SU-DHL-6 (cell line): ENCODE measurements around the gene SLC25A10.

ENCODE experiments used
- H2AFZ ChIP-seq: fragments of 200-600 bp; sonication (generic); 2 replicates; pipeline ENCODE4 v1.6.1; 2014; ENCODE audit warnings: low read depth, mild to moderate bottlenecking, moderate library complexity, mixed read lengths, antibody characterized with exemption, low read length; ENCODE audit not compliant: severe bottlenecking
- H3F3A ChIP-seq: fragments of 200-600 bp; shearing (Covaris generic); 2 replicates; pipeline ENCODE4 v1.6.0; 2016; ENCODE audit warnings: antibody characterized with exemption, mild to moderate bottlenecking; ENCODE audit not compliant: insufficient read depth
- H3K27ac ChIP-seq: fragments of 200-600 bp; sonication (generic); 2 replicates; pipeline ENCODE4 v1.5.1; 2016; ENCODE audit warnings: low read depth, mild to moderate bottlenecking, low read length, moderate library complexity, mixed read lengths
- H3K27me3 ChIP-seq: fragments of 200-600 bp; sonication (generic), shearing (Covaris generic); 2 replicates; pipeline ENCODE4 v1.6.0; 2014; ENCODE audit warnings: mild to moderate bottlenecking, low read length
- H3K36me3 ChIP-seq: fragments of 200-600 bp; sonication (generic); 2 replicates; pipeline ENCODE4 v1.6.1; 2014; ENCODE audit warnings: mild to moderate bottlenecking, low read length, mixed read lengths
- H3K4me2 ChIP-seq: fragments of 300-600, 200-600 bp; shearing (Covaris generic), sonication (generic); 2 replicates; pipeline ENCODE4 v1.6.0; 2014; ENCODE audit warnings: low read length, low read depth, mild to moderate bottlenecking; ENCODE audit not compliant: poor library complexity, severe bottlenecking
- H3K4me3 ChIP-seq: fragments of 200-600 bp; sonication (generic); 2 replicates; pipeline ENCODE4 v1.5.1; 2014; ENCODE audit warnings: antibody characterized with exemption, low read length, mild to moderate bottlenecking, mixed read lengths; ENCODE audit not compliant: insufficient read depth, poor library complexity, severe bottlenecking
- H3K79me2 ChIP-seq: fragments of 200-600 bp; sonication (generic); 2 replicates; pipeline ENCODE4 v1.6.1; 2014; ENCODE audit warnings: mild to moderate bottlenecking, low read length, moderate library complexity; ENCODE audit not compliant: insufficient read depth
- H3K9ac ChIP-seq: fragments of 200-600 bp; sonication (generic); 2 replicates; pipeline ENCODE4 v1.7.0; 2014; ENCODE audit warnings: mild to moderate bottlenecking, low read length
- H3K9me2 ChIP-seq: fragments of 200-600 bp; sonication (generic); replicated peaks from 2 replicates; pipeline ENCODE4 v1.6.1; 2014; ENCODE audit warnings: low read length; ENCODE audit not compliant: insufficient read depth
- H3K9me3 ChIP-seq: fragments of 200-600 bp; sonication (generic); 2 replicates; pipeline ENCODE4 v1.6.1; 2014; ENCODE audit warnings: low read length, mixed read lengths; ENCODE audit not compliant: insufficient read depth
- H4K20me1 ChIP-seq: fragments of 200-600 bp; sonication (generic); 2 replicates; pipeline ENCODE4 v1.6.1; 2014; ENCODE audit warnings: low read depth, mild to moderate bottlenecking, antibody characterized with exemption, low read length, moderate library complexity, mixed read lengths
- CTCF ChIP-seq: fragments of 200-600 bp; sonication (generic); IDR thresholded peaks from one replicate; pipeline ENCODE4 v1.5.1; 2017; ENCODE audit warnings: antibody characterized with exemption, mild to moderate bottlenecking, low read length, moderate library complexity; ENCODE audit not compliant: insufficient read depth, poor library complexity, severe bottlenecking
- EZH2phosphoT487 ChIP-seq: fragments of 200-600 bp; sonication (generic), shearing (Covaris generic); conservative IDR thresholded peaks from 2 replicates; pipeline ENCODE4 v1.6.1; 2018; ENCODE audit warnings: mild to moderate bottlenecking, antibody characterized with exemption, low read length, moderate library complexity, mixed read lengths

Gene SLC25A10

DNA sequence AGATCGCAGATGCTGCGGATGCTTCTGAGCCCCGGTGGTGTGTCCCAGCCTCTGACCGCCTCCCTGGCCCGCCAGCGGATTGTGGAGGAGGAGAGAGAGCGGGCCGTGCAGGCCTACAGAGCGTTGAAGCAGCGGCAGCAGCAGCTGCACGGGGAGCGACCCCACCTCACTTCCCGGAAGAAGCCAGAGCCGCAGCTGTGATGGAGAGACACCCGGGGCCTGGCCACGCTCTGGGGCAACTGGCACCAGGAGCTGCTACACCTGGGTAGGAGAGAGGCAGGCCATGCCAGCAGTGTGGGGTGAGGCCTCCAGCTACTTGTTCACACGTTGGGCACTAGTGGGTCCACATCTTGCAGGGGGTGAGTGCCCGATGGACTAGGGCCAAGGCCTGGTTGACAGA, 39.6 kb upstream of the SLC25A10 start:
- Histone ChIP-seq H4K20me1 (no peaks in the 10 kb centered on the region), H2AFZ (no peak overlapping the region), H3K36me3 (peaks cover 6% of the 10 kb centered on the region; the same call in 1 of the 2 replicates), H3K4me3 (no peak overlapping the region), H3K27ac (no peak overlapping the region), H3K9me2 (no peaks in the 10 kb centered on the region), H3K9me3 (no peaks in the 10 kb centered on the region), H3K9ac (no peak overlapping the region), H3K27me3 (no peaks in the 10 kb centered on the region), H3F3A (no peaks in the 10 kb centered on the region), H3K4me2 (no peak overlapping the region), H3K79me2 (peaks cover 14% of the 10 kb centered on the region)
- no peak for TF ChIP-seq CTCF

DNA sequence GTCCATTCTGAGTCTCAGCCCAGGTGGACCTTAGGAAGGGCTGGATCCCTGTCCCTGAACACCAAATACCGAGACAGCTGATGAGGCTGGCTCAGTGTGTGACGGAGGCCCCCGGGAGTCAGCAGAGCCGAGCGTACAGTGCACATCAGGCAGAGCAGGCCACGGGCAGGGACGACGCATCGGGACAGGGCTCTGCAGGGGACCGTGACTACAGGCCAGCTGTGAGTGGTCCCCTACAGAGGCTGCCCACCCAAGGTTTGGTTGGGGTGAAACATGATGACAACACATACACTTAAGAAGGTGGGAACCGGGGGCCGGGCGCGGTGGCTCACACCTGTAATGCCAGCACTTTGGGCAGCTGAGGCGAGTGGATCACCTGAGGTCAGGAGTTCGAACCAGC, 39.1 kb upstream of the SLC25A10 start:
- peaks cover 6% of the 10 kb centered on the region; the same call in 1 of the 2 replicates for H3K36me3 ChIP-seq

DNA sequence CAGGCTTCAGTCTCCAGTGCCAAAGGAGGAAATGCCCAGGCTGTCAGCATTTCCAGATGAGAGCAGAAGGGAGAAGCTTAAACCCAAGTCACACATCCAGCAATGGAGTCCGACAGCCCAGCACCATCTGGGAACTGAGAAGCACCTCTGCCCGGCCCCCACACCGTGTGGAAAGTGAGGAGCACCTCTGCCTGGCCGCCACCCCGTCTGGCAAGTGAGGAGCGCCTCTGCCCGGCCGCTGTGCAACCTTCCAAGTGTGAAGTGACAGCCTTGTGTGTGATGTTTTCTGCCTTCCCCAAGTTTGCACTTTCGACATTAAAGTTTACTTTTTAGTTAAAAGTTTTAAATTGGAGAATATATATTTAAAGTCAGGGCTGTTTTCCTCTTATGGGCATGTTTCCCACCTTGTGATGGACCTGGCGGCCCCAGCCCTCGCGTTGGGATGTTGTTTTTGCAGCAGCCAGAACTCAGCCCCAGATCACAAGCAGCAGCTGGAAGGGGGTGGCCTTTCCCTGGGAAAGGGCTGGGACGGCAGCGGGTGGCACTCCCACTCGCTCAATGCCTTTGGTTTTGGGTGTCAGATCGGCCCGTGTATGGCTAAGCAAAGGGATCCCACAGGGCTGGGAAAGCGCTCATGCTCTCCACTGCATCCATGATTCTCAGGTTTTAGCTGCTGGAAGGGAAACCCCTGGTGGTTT, 38.4 kb upstream of the SLC25A10 start:
- Histone ChIP-seq H3K4me2 (no peak overlapping the region), H3K79me2 (peaks cover 2% of the 10 kb centered on the region; the same call in 1 of the 2 replicates), H4K20me1 (no peaks in the 10 kb centered on the region), H3K4me3 (no peak overlapping the region), H2AFZ (no peak overlapping the region), H3K9ac (no peak overlapping the region), H3K9me3 (no peaks in the 10 kb centered on the region), H3K27ac (no peak overlapping the region), H3K9me2 (no peaks in the 10 kb centered on the region), H3K36me3 (peaks cover 6% of the 10 kb centered on the region; the same call in 1 of the 2 replicates), H3K27me3 (no peaks in the 10 kb centered on the region), H3F3A (no peaks in the 10 kb centered on the region; the same call in 1 of the 2 replicates)
- TF ChIP-seq CTCF, result no peak
- TF ChIP-seq EZH2phosphoT487, result no peak

More for the DNA sequence above, 39.1 kb upstream of the SLC25A10 start:
- Histone ChIP-seq H3K27me3 (no peaks in the 10 kb centered on the region), H3K4me2 (no peak overlapping the region), H3K27ac (no peak overlapping the region), H3K9me2 (no peaks in the 10 kb centered on the region), H2AFZ (no peak overlapping the region), H3K9ac (no peak overlapping the region), H3K4me3 (no peak overlapping the region), H3F3A (no peaks in the 10 kb centered on the region; the same call in 1 of the 2 replicates), H3K79me2 (peaks cover 9% of the 10 kb centered on the region; the same call in 1 of the 2 replicates), H4K20me1 (no peaks in the 10 kb centered on the region), H3K9me3 (no peaks in the 10 kb centered on the region)
- TF ChIP-seq CTCF (no peak), EZH2phosphoT487 (no peak)
